T47D (cell line): ENCODE data around the gene KIAA0930.

Experiments
- DNase-seq, 2 experiments: peaks; one replicate each; pipeline versions ENCODE4 v3.0.0 to v3.0.0-alpha.2; 2011 to 2012; ENCODE audit warnings: low read depth in 1 of 2, low spot score in 1 of 2
- JUND ChIP-seq: IDR thresholded peaks from 2 replicates; pipeline ENCODE4 v1.6.1; 2012; ENCODE audit warnings: low read depth
- in situ Hi-C: cut with HindIII; loops from 2 replicates; pipeline ENCODE4 v1.10.0; 2016; ENCODE audit warnings: low sequenced_read_pairs, low pct_unique_long_range_greater_than_20kb

KIAA0930 gene

GRCh38 chr22:45238957-45239680, 1.6 kb downstream of the KIAA0930 start:
- in situ Hi-C loops = no loop called here
- no peak for TF ChIP-seq JUND
- no peak for DNase-seq

GRCh38 chr22:45238076-45238956, 2.4 kb downstream of the KIAA0930 start:
- in situ Hi-C loops = no loop called here
- TF ChIP-seq JUND = no peak
- peak in 1 of 2 experiments; percentile 9 for DNase-seq

- DNase-seq = no peak
- no peak for TF ChIP-seq JUND
- in situ Hi-C loops = no loop called here
Measured at GRCh38 chr22:45237065-45237990, 3.4 kb downstream of the KIAA0930 start.

- no peak for TF ChIP-seq JUND
- in situ Hi-C loops = no loop called here
- DNase-seq = no peak
Measured at GRCh38 chr22:45235851-45236342, 4.8 kb downstream of the KIAA0930 start.

- in situ Hi-C loops = no loop called here
- no peak for TF ChIP-seq JUND
- no peak for DNase-seq
Measured at GRCh38 chr22:45235101-45235777, 5.5 kb downstream of the KIAA0930 start.

- in situ Hi-C loops = no loop called here
- TF ChIP-seq JUND = no peak
- no peak for DNase-seq
Measured at GRCh38 chr22:45233827-45234226, 6.9 kb downstream of the KIAA0930 start.

- in situ Hi-C loops = no loop called here
- no peak for TF ChIP-seq JUND
- DNase-seq = no peak
Measured at GRCh38 chr22:45233386-45233785, 7.3 kb downstream of the KIAA0930 start.

DNA sequence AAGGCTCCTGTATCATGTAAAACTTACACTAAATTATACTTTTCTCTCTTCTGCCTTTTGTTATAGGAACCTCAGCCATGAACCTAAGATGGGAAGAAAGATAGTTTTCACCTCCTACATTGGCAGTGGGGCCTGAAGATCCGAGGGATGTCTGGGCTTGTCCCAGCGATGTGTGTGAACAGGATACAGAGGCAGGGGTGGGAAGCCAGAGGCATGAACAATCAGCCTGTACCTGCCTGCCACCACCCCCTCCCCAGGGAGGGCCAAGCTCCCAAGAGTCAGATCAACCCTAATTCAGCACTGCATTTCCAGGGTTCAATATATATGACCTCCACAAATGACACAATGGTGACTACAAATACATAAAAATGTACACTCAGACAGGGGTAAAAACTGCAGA, 9.4 kb downstream of the KIAA0930 start:
- in situ Hi-C loops = no loop called here
- no peak for DNase-seq
- no peak for TF ChIP-seq JUND

DNA sequence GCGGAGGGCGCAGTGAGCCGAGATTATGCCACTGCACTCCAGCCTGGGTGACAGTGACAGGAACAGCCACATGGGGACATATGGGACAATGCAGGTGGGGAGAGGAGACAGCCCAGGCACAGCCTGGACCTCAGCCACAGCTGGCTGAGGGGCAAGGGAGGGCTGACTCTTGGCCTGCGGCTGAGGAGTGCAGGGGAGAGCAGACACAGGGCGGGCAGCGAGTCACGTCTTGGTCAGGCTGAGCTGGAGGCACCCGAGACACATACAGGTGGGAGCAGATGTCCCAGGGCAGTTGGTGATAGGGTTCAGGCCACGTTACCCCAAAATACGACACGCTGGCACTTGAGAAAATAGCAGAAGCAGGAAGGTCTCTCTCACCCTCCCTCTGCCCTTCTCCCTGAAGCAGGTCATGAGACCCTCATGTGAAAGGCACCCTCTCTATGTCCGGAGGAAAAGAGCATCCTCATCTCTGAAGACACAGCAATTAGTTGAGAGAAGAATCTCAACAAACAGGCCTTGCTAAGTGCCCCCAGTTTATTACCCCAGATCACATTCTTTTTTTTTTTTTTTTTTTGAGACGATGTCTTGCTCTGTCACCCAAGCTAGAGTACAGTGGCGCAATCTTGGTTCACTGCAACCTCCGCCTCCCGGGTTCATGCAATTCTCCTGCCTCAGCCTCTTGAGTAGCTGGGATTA, 10.5 kb downstream of the KIAA0930 start:
- in situ Hi-C loops = no loop called here
- TF ChIP-seq JUND = no peak
- no peak for DNase-seq

- in situ Hi-C loops = no loop called here
- no peak for TF ChIP-seq JUND
- no peak for DNase-seq
Measured at GRCh38 chr22:45229181-45229580, 11.5 kb downstream of the KIAA0930 start.

GRCh38 chr22:45228401-45228754, 12.3 kb downstream of the KIAA0930 start:
- in situ Hi-C loops = no loop called here
- no peak for TF ChIP-seq JUND
- DNase-seq = no peak
